HG02840 (cell line): Measurements from ENCODE around the gene SLC38A2.
"Not testable (repeated sequence)": the region's sequence is repeated elsewhere in the genome, so short reads cannot be mapped to it uniquely, and the experiment has no call there.

Source experiments
- ATAC-seq: cut with Tn5 transposase; IDR thresholded peaks from one replicate; pipeline ENCODE4 v1.9.1; 2021; ENCODE audit warnings: mild to moderate bottlenecking, moderate library complexity, moderate number of reproducible peaks; ENCODE audit not compliant: unreplicated experiment, low FRiP score

SLC38A2 gene

GRCh38 chr12:46342562-46343033 lies 30.0 kb downstream of the SLC38A2 start:
- ATAC-seq, result no peak

- ATAC-seq, result no peak
These were observed 33.5 kb downstream of the SLC38A2 start for GRCh38 chr12:46339051-46339450.

GRCh38 chr12:46332260-46332659 lies 40.3 kb downstream of the SLC38A2 start:
- ATAC-seq, result no peak

GRCh38 chr12:46325075-46325474 lies 47.5 kb downstream of the SLC38A2 start:
- not testable (repeated sequence) for ATAC-seq

- ATAC-seq, result no peak
These were observed 51.8 kb downstream of the SLC38A2 start for GRCh38 chr12:46320731-46321130.

GRCh38 chr12:46318037-46318436 lies 54.5 kb downstream of the SLC38A2 start:
- ATAC-seq, result no peak
